Measurements from ENCODE around the gene ATF1.

Gene ATF1

GRCh38 chr12:50841716-50842531 is 78.0 kb downstream of the ATF1 start:
- TF ChIP-seq CTCF (IDR thresholded peaks at IDR 0.05): no peak

GRCh38 chr12:50842637-50843493 is 79.0 kb downstream of the ATF1 start, which contains the start of gene TMPRSS12:
TMPRSS12 (plus strand) TSS chr12:50842926; CDS start chr12:50842965, 39 bp downstream.
- TF ChIP-seq CTCF (IDR thresholded peaks at IDR 0.05): no peak

GRCh38 chr12:50845021-50845647 is 81.2 kb downstream of the ATF1 start:
- TF ChIP-seq CTCF (IDR thresholded peaks at IDR 0.05): no peak

- no peak for TF ChIP-seq CTCF (IDR thresholded peaks at IDR 0.05)
These were observed 85.1 kb downstream of the ATF1 start for GRCh38 chr12:50848963-50849362.

GRCh38 chr12:50859621-50860310 is 95.9 kb downstream of the ATF1 start:
- TF ChIP-seq CTCF (IDR thresholded peaks at IDR 0.05): no peak

- TF ChIP-seq CTCF (IDR thresholded peaks at IDR 0.05): no peak
These were observed 98.4 kb downstream of the ATF1 start for GRCh38 chr12:50862316-50862715.

- no peak for TF ChIP-seq CTCF (IDR thresholded peaks at IDR 0.05)
These were observed 101.4 kb downstream of the ATF1 start for GRCh38 chr12:50865266-50865665.
